SU-DHL-6 (cell line): Measurements from ENCODE around the gene PAX5.

ENCODE experiments used
- EZH2phosphoT487 ChIP-seq: fragments of 200-600 bp; sonication (generic), shearing (Covaris generic); conservative IDR thresholded peaks from 2 replicates; pipeline ENCODE4 v1.6.1; 2018; ENCODE audit warnings: mild to moderate bottlenecking, antibody characterized with exemption, low read length, moderate library complexity, mixed read lengths
- TF ChIP-seq, protein P1 (sequence below): fragments of 200-600 bp; sonication (generic); IDR thresholded peaks from one replicate; pipeline ENCODE4 v1.5.1; 2017; ENCODE audit warnings: antibody characterized with exemption, mild to moderate bottlenecking, low read length, moderate library complexity; ENCODE audit not compliant: insufficient read depth, poor library complexity, severe bottlenecking

- TF ChIP-seq, protein P1, sequence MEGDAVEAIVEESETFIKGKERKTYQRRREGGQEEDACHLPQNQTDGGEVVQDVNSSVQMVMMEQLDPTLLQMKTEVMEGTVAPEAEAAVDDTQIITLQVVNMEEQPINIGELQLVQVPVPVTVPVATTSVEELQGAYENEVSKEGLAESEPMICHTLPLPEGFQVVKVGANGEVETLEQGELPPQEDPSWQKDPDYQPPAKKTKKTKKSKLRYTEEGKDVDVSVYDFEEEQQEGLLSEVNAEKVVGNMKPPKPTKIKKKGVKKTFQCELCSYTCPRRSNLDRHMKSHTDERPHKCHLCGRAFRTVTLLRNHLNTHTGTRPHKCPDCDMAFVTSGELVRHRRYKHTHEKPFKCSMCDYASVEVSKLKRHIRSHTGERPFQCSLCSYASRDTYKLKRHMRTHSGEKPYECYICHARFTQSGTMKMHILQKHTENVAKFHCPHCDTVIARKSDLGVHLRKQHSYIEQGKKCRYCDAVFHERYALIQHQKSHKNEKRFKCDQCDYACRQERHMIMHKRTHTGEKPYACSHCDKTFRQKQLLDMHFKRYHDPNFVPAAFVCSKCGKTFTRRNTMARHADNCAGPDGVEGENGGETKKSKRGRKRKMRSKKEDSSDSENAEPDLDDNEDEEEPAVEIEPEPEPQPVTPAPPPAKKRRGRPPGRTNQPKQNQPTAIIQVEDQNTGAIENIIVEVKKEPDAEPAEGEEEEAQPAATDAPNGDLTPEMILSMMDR, result no peak
- no peak for TF ChIP-seq EZH2phosphoT487
These were observed 184.1 kb downstream of the PAX5 start for GRCh38 chr9:36849943-36850342.
